Activated T-cell treated with anti-CD3 and anti-CD28 coated beads, Interleukin-2, amount 50 U/mL, for 4 hours (primary cell): ENCODE data around the gene C19orf33. TPM values are rescaled to one million over a fixed set of nuclear protein-coding genes. Genes with fewer than 3 reads are reported as not detected.

Experiments
- ATAC-seq, 2 donors: fragments of 200-7000 bp; cut with Tn5 transposase; one replicate each; pipeline ENCODE4 v1.10.0; 2021
- DNase-seq: peaks from one replicate; pipeline ENCODE4 v3.0.0-alpha.2; 2020
- H3K27me3 Mint-ChIP-seq: one replicate; pipeline ENCODE4 v1.8.0; 2021; ENCODE audit warnings: low read depth, mixed read lengths
- H3K36me3 Mint-ChIP-seq: one replicate; pipeline ENCODE4 v1.8.0; 2022; ENCODE audit warnings: mixed read lengths; ENCODE audit not compliant: insufficient read depth
- H3K4me1 Mint-ChIP-seq: one replicate; pipeline ENCODE4 v1.8.0; 2021; ENCODE audit warnings: low read depth, mixed read lengths
- H3K4me3 Mint-ChIP-seq: one replicate; pipeline ENCODE4 v1.8.0; 2021; ENCODE audit warnings: mild to moderate bottlenecking, moderate library complexity, mixed read lengths
- H3K9me3 Mint-ChIP-seq: one replicate; pipeline ENCODE4 v1.8.0; 2021; ENCODE audit warnings: mixed read lengths
- total RNA-seq, 3 donors: library from RNA; stranded (reverse); gene quantifications; one replicate each; pipeline ENCODE4 v1.2.1, GENCODE V29; 2021

C19orf33 gene
- total RNA-seq, 3 donors from 2014 or later = not detected

DNA sequence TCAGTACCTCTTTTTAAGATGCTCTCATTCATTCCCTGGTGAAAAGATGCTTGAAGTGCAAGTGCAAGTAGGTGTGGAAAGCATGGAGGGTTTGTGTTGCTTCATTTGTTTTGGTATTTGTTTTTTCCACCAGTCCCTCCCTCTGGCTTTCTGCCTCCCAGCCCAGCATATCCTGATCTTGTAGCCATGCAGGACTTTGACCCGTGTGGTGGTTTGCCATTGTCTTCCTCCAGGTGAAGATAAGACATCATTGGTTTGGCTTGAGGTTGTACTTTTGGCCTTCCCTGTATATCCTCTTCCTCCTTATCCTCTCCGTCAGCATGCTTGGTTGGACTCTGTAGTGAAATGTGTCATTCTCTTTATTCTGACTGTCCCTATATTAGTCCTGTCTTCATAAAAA, 30.6 kb upstream of the C19orf33 start:
- no peak overlapping the region for H3K4me3 Mint-ChIP-seq
- no peak for ATAC-seq

GRCh38 chr19:38274739-38275138, 29.3 kb upstream of the C19orf33 start:
- Mint-ChIP-seq H3K36me3 (no peaks in the 10 kb centered on the region), H3K4me1 (no peaks in the 10 kb centered on the region), H3K27me3 (no peaks in the 10 kb centered on the region), H3K9me3 (no peaks in the 10 kb centered on the region), H3K4me3 (no peak overlapping the region)
- no peak for DNase-seq
- ATAC-seq = no peak

More for the DNA sequence above, 30.6 kb upstream of the C19orf33 start:
- no peaks in the 10 kb centered on the region for H3K36me3 Mint-ChIP-seq
- no peaks in the 10 kb centered on the region for H3K9me3 Mint-ChIP-seq
- H3K27me3 Mint-ChIP-seq = no peaks in the 10 kb centered on the region
- no peak for DNase-seq
- no peaks in the 10 kb centered on the region for H3K4me1 Mint-ChIP-seq

DNA sequence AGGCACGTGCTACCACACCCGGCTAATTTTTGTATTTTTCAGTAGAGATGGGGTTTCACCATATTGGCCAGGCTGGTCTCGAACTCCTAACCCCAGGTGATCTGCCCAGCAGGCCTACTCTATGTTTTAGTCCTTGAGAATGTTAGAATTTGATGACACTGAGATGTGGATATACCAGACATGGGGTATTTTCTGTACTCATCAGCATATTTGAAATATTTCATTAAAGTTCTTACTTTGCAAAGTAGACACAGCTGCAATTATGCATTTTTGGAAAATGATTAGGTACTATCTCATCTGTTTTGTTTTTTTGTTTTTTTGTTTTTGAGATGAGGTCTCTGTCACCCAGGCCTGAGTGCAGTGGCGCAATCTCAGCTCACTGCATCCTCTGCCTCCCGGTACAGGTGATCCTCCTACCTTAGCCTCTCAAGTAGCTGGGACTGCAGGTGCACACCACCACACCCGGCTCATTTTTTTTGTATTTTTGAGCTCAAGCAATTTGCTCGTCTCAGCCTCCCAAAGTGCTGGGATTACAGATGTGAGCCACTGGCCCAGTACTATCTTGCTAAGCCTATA, 27.0 kb upstream of the C19orf33 start:
- Mint-ChIP-seq H3K36me3 (no peaks in the 10 kb centered on the region), H3K9me3 (no peaks in the 10 kb centered on the region), H3K27me3 (no peaks in the 10 kb centered on the region), H3K4me3 (no peak overlapping the region), H3K4me1 (peaks cover 5% of the 10 kb centered on the region)
- no peak for ATAC-seq
- DNase-seq = no peak

DNA sequence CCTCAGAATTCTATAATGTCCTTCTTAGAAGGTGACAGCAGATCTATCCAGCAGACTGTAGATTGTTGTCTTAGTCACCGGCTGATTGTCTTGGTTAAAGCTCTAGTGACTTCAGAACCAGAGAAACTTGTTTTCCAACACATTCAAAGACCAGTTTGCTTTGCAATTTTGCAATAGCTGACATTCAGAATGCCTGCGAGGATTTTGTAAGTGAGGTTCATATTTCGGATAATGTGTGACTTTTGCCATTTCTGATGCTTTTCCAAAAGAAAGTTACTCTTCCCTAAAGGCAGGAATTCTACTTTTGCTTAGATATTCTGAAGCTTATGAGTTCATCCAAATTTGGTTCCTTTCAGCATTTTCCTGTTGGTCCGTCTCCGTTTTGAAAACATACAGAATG, 26.5 kb upstream of the C19orf33 start:
- no peak for DNase-seq
- Mint-ChIP-seq H3K9me3 (no peaks in the 10 kb centered on the region), H3K4me3 (no peak overlapping the region), H3K4me1 (peaks cover 7% of the 10 kb centered on the region), H3K36me3 (no peaks in the 10 kb centered on the region), H3K27me3 (no peaks in the 10 kb centered on the region)
- no peak for ATAC-seq

GRCh38 chr19:38277969-38278680, 25.9 kb upstream of the C19orf33 start:
- Mint-ChIP-seq H3K4me1 (peaks cover 7% of the 10 kb centered on the region), H3K36me3 (no peaks in the 10 kb centered on the region), H3K4me3 (no peak overlapping the region), H3K27me3 (no peaks in the 10 kb centered on the region), H3K9me3 (no peaks in the 10 kb centered on the region)
- no peak for DNase-seq
- ATAC-seq = no peak

DNA sequence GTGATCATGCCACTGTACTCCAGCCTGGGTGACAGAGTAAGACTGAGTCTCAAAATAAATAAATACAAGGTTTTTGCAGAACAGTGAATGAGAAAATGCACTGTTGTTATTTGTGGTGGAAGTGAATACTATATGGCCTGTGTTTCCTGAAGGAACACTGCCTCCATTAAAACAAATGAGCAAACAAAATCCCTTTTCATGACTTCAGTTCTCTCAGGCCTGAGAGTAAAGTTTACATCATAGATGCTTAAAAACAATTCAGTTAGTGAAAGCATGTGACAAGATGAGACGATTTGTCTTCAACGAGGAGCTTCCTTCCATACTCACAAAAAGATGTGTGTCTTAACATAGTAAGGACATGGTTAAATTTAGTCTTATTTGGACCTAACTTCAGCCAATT, 25.3 kb upstream of the C19orf33 start:
- Mint-ChIP-seq H3K27me3 (no peaks in the 10 kb centered on the region), H3K9me3 (no peaks in the 10 kb centered on the region), H3K4me1 (peaks cover 7% of the 10 kb centered on the region), H3K4me3 (no peak overlapping the region), H3K36me3 (no peaks in the 10 kb centered on the region)
- DNase-seq = no peak
- no peak for ATAC-seq

GRCh38 chr19:38280030-38280921, 23.8 kb upstream of the C19orf33 start:
- DNase-seq = no peak
- Mint-ChIP-seq H3K27me3 (no peaks in the 10 kb centered on the region), H3K4me1 (peaks cover 7% of the 10 kb centered on the region), H3K36me3 (no peaks in the 10 kb centered on the region), H3K4me3 (no peak overlapping the region), H3K9me3 (no peaks in the 10 kb centered on the region)
- ATAC-seq = no peak

DNA sequence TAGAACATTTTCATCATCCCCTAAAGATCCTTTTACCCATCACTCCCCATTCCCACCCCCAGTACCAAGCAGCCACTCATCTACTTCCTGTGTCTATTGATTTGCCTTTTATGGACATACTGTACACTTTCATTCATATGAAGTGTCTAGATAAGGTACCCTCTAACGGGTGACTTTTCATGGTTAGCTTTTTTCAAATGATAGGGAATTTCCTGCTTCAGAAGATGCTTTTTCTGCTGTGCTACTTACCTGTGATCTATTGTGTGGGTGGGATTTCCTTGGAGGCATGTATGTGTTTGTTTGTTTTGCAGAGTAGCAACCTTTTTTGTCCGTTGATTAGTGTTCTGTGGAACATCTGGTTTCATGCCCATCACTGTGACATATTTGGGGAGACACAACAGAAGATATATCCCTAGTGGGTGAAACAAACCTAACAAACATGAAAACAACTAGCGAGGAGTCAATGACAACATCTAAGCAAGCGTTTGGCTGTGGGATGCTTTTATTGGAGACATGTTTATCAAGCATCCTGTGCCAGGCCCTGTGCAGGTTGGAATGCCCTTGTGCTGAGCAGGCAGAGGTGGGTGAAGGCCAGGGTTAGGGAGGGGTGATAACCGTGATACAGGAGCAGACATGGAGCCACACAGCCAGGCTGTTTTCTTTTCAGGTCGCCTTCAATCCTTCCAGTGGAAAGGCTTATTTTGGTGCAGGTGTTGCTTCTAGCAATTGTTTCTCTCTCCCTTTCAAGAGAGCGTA, 22.1 kb upstream of the C19orf33 start:
- H3K36me3 Mint-ChIP-seq = peaks cover 5% of the 10 kb centered on the region
- DNase-seq = no peak
- H3K4me3 Mint-ChIP-seq = no peak overlapping the region
- no peaks in the 10 kb centered on the region for H3K9me3 Mint-ChIP-seq
- peak; percentile 28 to 51 for ATAC-seq
- H3K4me1 Mint-ChIP-seq = peaks cover 7% of the 10 kb centered on the region
- no peaks in the 10 kb centered on the region for H3K27me3 Mint-ChIP-seq

GRCh38 chr19:38283271-38283670, 20.8 kb upstream of the C19orf33 start:
- H3K9me3 Mint-ChIP-seq = no peaks in the 10 kb centered on the region
- H3K4me1 Mint-ChIP-seq = peaks cover 7% of the 10 kb centered on the region
- H3K27me3 Mint-ChIP-seq = no peaks in the 10 kb centered on the region
- no peak overlapping the region for H3K4me3 Mint-ChIP-seq
- peaks cover 6% of the 10 kb centered on the region for H3K36me3 Mint-ChIP-seq
- DNase-seq (no peak), ATAC-seq (no peak)

GRCh38 chr19:38284422-38284821, 19.6 kb upstream of the C19orf33 start:
- DNase-seq = no peak
- ATAC-seq = no peak
- Mint-ChIP-seq H3K4me1 (peaks cover 7% of the 10 kb centered on the region), H3K27me3 (no peaks in the 10 kb centered on the region), H3K4me3 (no peak overlapping the region), H3K9me3 (no peaks in the 10 kb centered on the region), H3K36me3 (peaks cover 6% of the 10 kb centered on the region)

GRCh38 chr19:38285567-38285966, 18.5 kb upstream of the C19orf33 start:
- H3K27me3 Mint-ChIP-seq = no peaks in the 10 kb centered on the region
- peaks cover 8% of the 10 kb centered on the region for H3K36me3 Mint-ChIP-seq
- H3K4me1 Mint-ChIP-seq = peaks cover 7% of the 10 kb centered on the region
- H3K4me3 Mint-ChIP-seq = no peak overlapping the region
- ATAC-seq (no peak), DNase-seq (no peak)
- no peaks in the 10 kb centered on the region for H3K9me3 Mint-ChIP-seq

GRCh38 chr19:38287604-38288003, 16.4 kb upstream of the C19orf33 start:
- H3K9me3 Mint-ChIP-seq = no peaks in the 10 kb centered on the region
- H3K4me3 Mint-ChIP-seq = no peak overlapping the region
- no peaks in the 10 kb centered on the region for H3K27me3 Mint-ChIP-seq
- H3K4me1 Mint-ChIP-seq = no peaks in the 10 kb centered on the region
- H3K36me3 Mint-ChIP-seq = peaks cover 13% of the 10 kb centered on the region
- DNase-seq (no peak), ATAC-seq (no peak)

GRCh38 chr19:38288123-38288855, 15.8 kb upstream of the C19orf33 start:
- H3K4me3 Mint-ChIP-seq = no peak overlapping the region
- no peaks in the 10 kb centered on the region for H3K4me1 Mint-ChIP-seq
- H3K27me3 Mint-ChIP-seq = no peaks in the 10 kb centered on the region
- ATAC-seq (no peak), DNase-seq (no peak)
- H3K36me3 Mint-ChIP-seq = peaks cover 13% of the 10 kb centered on the region
- H3K9me3 Mint-ChIP-seq = no peaks in the 10 kb centered on the region

DNA sequence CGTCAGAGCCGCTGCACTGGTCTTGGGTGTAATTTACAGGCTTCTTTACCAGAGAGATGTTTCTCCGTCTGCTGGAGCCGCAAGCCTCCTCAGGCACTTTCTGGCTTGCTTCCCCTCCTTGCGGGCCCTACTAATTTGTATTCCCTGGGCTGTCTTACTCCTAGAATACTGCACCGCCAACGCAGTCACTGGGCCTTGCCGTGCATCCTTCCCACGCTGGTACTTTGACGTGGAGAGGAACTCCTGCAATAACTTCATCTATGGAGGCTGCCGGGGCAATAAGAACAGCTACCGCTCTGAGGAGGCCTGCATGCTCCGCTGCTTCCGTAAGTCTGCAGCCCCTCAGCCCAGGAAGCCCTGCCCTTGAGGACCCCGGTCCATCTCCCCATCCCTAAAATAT, 14.1 kb upstream of the C19orf33 start:
- DNase-seq = no peak
- no peak for ATAC-seq
- peaks cover 13% of the 10 kb centered on the region for H3K36me3 Mint-ChIP-seq
- H3K4me3 Mint-ChIP-seq = no peak overlapping the region
- H3K27me3 Mint-ChIP-seq = no peaks in the 10 kb centered on the region
- no peaks in the 10 kb centered on the region for H3K4me1 Mint-ChIP-seq
- H3K9me3 Mint-ChIP-seq = no peaks in the 10 kb centered on the region
